ENCODE results near the gene VPS37B.

Gene VPS37B

GRCh38 chr12:122847516-122847836 is 48.4 kb downstream of the VPS37B start:
- DNase-seq (ENCODE audit: low read depth) = no peak
- TF ChIP-seq CTCF (conservative IDR thresholded peaks at IDR 0.05; ENCODE audit: control insufficient read depth, insufficient read depth, low read depth, low read length) = no peak
- H3K4me3 ChIP-seq (ENCODE audit: control insufficient read depth, low read depth, low read length) = no peak overlapping the region

- no peak overlapping the region for H3K4me3 ChIP-seq (ENCODE audit: control insufficient read depth, low read depth, low read length)
- TF ChIP-seq CTCF (conservative IDR thresholded peaks at IDR 0.05; ENCODE audit: control insufficient read depth, insufficient read depth, low read depth, low read length) = no peak
- no peak for DNase-seq (ENCODE audit: low read depth)
Measured at GRCh38 chr12:122846622-122847515, 49.1 kb downstream of the VPS37B start.

GRCh38 chr12:122845865-122846621 is 49.9 kb downstream of the VPS37B start:
- H3K4me3 ChIP-seq (ENCODE audit: control insufficient read depth, low read depth, low read length) = no peak overlapping the region
- no peak for DNase-seq (ENCODE audit: low read depth)
- TF ChIP-seq CTCF (conservative IDR thresholded peaks at IDR 0.05; ENCODE audit: control insufficient read depth, insufficient read depth, low read depth, low read length) = no peak

- no peak for TF ChIP-seq CTCF (conservative IDR thresholded peaks at IDR 0.05; ENCODE audit: control insufficient read depth, insufficient read depth, low read depth, low read length)
- no peak overlapping the region for H3K4me3 ChIP-seq (ENCODE audit: control insufficient read depth, low read depth, low read length)
- no peak for DNase-seq (ENCODE audit: low read depth)
Measured at GRCh38 chr12:122845041-122845864, 50.7 kb downstream of the VPS37B start.

GRCh38 chr12:122844366-122844971 is 51.5 kb downstream of the VPS37B start:
- no peak overlapping the region for H3K4me3 ChIP-seq (ENCODE audit: control insufficient read depth, low read depth, low read length)
- no peak for DNase-seq (ENCODE audit: low read depth)
- no peak for TF ChIP-seq CTCF (conservative IDR thresholded peaks at IDR 0.05; ENCODE audit: control insufficient read depth, insufficient read depth, low read depth, low read length)

- no peak overlapping the region for H3K4me3 ChIP-seq (ENCODE audit: control insufficient read depth, low read depth, low read length)
- no peak for DNase-seq (ENCODE audit: low read depth)
- no peak for TF ChIP-seq CTCF (conservative IDR thresholded peaks at IDR 0.05; ENCODE audit: control insufficient read depth, insufficient read depth, low read depth, low read length)
Measured at GRCh38 chr12:122843455-122843854, 52.5 kb downstream of the VPS37B start.
